Mucosa of rectum (tissue), 2 donors: ENCODE measurements around the gene TSPAN19.

Experiments used
- H3K27ac ChIP-seq, 2 donors: one replicate each; pipeline ENCODE4 v1.7.0; 2013; ENCODE audit warnings: inconsistent platforms in 2 of 2, low read depth in 2 of 2, low read length in 2 of 2
- H3K27me3 ChIP-seq, 2 donors: one replicate each; pipeline ENCODE4 v1.7.0; 2013; ENCODE audit warnings: low read length in 2 of 2; ENCODE audit not compliant: control insufficient read depth in 2 of 2, insufficient read depth in 2 of 2
- H3K36me3 ChIP-seq, 2 donors: one replicate each; pipeline ENCODE4 v1.7.0; 2013; ENCODE audit warnings: low read length in 2 of 2; ENCODE audit not compliant: control insufficient read depth in 2 of 2, insufficient read depth in 2 of 2
- H3K4me1 ChIP-seq, 2 donors: one replicate each; pipeline ENCODE4 v1.7.0; 2013; ENCODE audit warnings: low read length in 2 of 2, mild to moderate bottlenecking in 1 of 2; ENCODE audit not compliant: control insufficient read depth in 2 of 2, insufficient read depth in 2 of 2
- H3K4me3 ChIP-seq, 2 donors: one replicate each; pipeline ENCODE4 v1.7.0; 2013; ENCODE audit warnings: low read length in 2 of 2
- H3K9ac ChIP-seq, 2 donors: one replicate each; pipeline ENCODE4 v1.7.0; 2013; ENCODE audit warnings: low read length in 2 of 2, low read depth in 1 of 2, mild to moderate bottlenecking in 1 of 2
- H3K9me3 ChIP-seq, 2 donors: one replicate each; pipeline ENCODE4 v1.7.0; 2013; ENCODE audit warnings: low read length in 2 of 2; ENCODE audit not compliant: control insufficient read depth in 2 of 2
- donor health status: healthy.
- donor health status: Normal muscosa, but diverticular disease.

The TSPAN19 gene

DNA sequence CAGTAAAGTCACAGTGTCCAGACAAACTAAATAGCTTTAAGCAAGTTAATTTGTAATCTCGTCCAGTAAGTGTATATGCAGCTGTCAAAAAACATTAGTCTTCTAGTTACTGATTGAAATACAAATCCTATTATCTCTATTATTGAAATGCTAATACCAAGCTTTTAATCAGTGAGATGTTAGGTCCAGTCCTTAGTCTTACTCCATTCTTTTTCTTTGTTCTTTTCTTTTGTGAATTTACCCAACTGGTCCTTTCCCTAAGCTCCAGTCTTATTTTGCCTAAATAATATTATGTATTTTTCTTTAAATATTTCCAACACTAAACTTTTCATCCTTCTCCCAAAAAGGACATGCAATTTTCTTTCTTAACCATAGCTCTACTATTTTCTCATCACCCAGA lies 57.2 kb downstream of the TSPAN19 start:
- Histone ChIP-seq H3K4me1 (no peaks in the 10 kb centered on the region), H3K27me3 (no peaks in the 10 kb centered on the region), H3K36me3 (no peaks in the 10 kb centered on the region), H3K4me3 (no peak overlapping the region), H3K9me3 (no peaks in the 10 kb centered on the region), H3K9ac (no peak overlapping the region), H3K27ac (no peak overlapping the region)

DNA sequence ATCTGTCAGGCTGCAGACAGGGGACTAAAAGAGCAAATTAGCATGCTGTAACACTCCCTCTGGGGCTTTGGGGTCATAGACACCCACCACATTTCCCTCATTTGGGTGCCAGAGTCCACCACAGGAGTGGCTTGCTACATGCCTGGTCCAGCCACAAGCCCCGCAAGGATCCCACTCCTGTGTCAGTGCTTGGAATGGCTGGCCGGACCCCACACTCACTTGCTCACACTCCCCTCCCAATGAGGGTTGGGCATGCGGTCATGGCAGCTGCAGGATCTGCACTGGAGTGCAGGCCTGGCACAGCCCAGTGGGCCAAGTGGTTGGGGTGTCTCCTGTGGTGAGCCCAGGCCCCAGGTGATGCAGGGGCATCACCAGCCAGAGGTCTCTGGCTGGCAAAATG lies 59.9 kb downstream of the TSPAN19 start:
- H3K4me3 ChIP-seq, result no peak overlapping the region

DNA sequence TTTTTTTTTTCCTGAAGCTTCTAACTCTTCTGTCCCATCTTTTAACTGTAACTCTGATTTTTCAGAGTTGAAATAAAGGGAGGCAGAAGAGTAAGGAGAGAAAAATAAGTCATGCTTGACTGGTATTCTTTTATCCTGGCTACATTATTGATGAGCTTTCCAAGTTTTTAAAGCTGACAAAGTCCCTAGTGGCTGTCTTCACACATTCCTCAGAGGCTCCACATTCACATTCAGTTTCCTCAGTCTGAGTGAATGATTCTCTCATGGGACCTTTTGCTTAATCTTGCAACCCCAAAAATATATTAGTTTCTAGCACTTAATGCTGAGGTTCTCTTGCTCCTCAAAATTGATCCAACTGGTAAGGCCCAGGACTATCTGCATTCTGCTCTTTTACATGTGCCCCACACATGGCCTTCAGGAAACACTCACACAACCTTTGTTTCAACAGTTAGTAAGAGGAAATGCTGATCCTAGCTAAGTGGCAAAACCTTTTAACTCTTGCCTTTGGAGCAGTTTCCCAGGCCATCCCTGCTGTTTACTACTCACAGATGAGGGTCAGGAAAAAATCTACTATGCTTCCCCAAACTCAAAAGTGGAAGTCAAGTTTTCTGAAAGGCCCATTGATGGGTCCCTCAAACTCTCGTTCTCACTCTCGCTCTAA lies 61.8 kb downstream of the TSPAN19 start:
- H3K4me3 ChIP-seq, result no peak overlapping the region
- H3K36me3 ChIP-seq, result no peaks in the 10 kb centered on the region
- no peak overlapping the region for H3K9ac ChIP-seq
- H3K4me1 ChIP-seq, result no peaks in the 10 kb centered on the region
- H3K9me3 ChIP-seq, result no peaks in the 10 kb centered on the region
- no peak overlapping the region for H3K27ac ChIP-seq
- no peaks in the 10 kb centered on the region for H3K27me3 ChIP-seq

More for the DNA sequence above, 59.9 kb downstream of the TSPAN19 start:
- Histone ChIP-seq H3K27me3 (no peaks in the 10 kb centered on the region), H3K27ac (no peak overlapping the region), H3K4me1 (no peaks in the 10 kb centered on the region), H3K36me3 (no peaks in the 10 kb centered on the region), H3K9ac (no peak overlapping the region), H3K9me3 (no peaks in the 10 kb centered on the region)

DNA sequence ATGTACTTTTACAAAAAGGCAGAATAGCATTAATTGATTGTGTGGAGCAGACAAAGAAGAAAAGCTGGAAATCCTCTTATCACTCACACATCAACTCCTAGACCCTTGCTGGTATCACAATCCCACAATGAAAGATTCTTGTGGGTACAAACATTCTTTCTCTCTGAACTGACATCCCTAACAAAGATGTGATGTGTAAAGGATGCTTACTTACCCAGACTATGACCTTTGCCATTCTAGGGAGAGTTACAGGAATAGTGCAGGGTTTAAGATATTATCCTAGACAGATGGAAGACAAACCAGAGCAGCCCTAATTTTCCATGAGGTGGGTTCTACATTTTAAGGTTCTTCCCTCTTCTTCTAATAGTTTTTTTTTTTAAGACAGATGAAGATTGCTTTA lies 63.1 kb downstream of the TSPAN19 start:
- no peak overlapping the region for H3K4me3 ChIP-seq
- H3K27me3 ChIP-seq, result no peaks in the 10 kb centered on the region
- no peaks in the 10 kb centered on the region for H3K4me1 ChIP-seq
- no peak overlapping the region for H3K9ac ChIP-seq
- H3K27ac ChIP-seq, result no peak overlapping the region
- no peaks in the 10 kb centered on the region for H3K36me3 ChIP-seq
- H3K9me3 ChIP-seq, result no peaks in the 10 kb centered on the region

- H3K4me1 ChIP-seq, result no peaks in the 10 kb centered on the region
- H3K9ac ChIP-seq, result no peak overlapping the region
- no peaks in the 10 kb centered on the region for H3K36me3 ChIP-seq
- H3K27ac ChIP-seq, result no peak overlapping the region
- no peak overlapping the region for H3K4me3 ChIP-seq
- H3K27me3 ChIP-seq, result no peaks in the 10 kb centered on the region
- H3K9me3 ChIP-seq, result no peaks in the 10 kb centered on the region
These were observed 66.9 kb downstream of the TSPAN19 start for GRCh38 chr12:84969226-84969625.
